ENCODE results near the gene PRDX5. TPM values are rescaled to one million over a fixed set of nuclear protein-coding genes. Genes with fewer than 3 reads are reported as not detected.
"Not testable (repeated sequence)": the region's sequence is repeated elsewhere in the genome, so short reads cannot be mapped to it uniquely, and the experiment has no call there.

The PRDX5 gene
- total RNA-seq, 4 donors from 2014 or later: 97.1 to 156 (median 113) TPM

DNA sequence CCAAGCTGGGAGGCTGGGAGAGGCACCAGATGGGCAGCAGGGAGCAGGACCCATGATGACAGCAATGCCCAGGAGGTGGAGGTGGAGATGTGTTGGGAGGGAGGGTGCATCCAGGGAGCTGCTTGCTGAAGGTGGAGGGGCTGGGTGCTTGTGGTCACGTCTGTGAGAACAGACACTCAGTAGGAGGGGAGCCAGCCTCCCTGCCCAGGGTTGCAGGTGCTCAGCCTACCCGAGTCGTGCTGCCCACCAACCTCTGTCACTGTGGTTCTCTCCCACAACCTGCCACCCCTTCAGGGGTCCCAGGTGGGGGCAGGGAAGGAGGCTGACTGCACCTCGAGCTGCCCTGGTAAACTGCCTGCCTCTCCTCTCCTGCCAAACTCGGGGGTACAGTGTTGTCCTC, 5.5 kb downstream of the PRDX5 start:
- no peaks in the 10 kb centered on the region for H3K27me3 ChIP-seq
- H3K4me1 ChIP-seq: no peaks in the 10 kb centered on the region
- H3K4me3 ChIP-seq: no peak overlapping the region
- no peak for DNase-seq
- H3K27ac ChIP-seq: no peak overlapping the region
- intact Hi-C loops (cut with DNase I; ENCODE audit: low total_unique reads): no loop called here
- TF ChIP-seq, protein P1, sequence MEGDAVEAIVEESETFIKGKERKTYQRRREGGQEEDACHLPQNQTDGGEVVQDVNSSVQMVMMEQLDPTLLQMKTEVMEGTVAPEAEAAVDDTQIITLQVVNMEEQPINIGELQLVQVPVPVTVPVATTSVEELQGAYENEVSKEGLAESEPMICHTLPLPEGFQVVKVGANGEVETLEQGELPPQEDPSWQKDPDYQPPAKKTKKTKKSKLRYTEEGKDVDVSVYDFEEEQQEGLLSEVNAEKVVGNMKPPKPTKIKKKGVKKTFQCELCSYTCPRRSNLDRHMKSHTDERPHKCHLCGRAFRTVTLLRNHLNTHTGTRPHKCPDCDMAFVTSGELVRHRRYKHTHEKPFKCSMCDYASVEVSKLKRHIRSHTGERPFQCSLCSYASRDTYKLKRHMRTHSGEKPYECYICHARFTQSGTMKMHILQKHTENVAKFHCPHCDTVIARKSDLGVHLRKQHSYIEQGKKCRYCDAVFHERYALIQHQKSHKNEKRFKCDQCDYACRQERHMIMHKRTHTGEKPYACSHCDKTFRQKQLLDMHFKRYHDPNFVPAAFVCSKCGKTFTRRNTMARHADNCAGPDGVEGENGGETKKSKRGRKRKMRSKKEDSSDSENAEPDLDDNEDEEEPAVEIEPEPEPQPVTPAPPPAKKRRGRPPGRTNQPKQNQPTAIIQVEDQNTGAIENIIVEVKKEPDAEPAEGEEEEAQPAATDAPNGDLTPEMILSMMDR (IDR thresholded peaks at IDR 0.05): no peak
- TF ChIP-seq POLR2A (IDR thresholded peaks at IDR 0.05): no peak
- H3K36me3 ChIP-seq: no peaks in the 10 kb centered on the region
- no peaks in the 10 kb centered on the region for H3K9me3 ChIP-seq

DNA sequence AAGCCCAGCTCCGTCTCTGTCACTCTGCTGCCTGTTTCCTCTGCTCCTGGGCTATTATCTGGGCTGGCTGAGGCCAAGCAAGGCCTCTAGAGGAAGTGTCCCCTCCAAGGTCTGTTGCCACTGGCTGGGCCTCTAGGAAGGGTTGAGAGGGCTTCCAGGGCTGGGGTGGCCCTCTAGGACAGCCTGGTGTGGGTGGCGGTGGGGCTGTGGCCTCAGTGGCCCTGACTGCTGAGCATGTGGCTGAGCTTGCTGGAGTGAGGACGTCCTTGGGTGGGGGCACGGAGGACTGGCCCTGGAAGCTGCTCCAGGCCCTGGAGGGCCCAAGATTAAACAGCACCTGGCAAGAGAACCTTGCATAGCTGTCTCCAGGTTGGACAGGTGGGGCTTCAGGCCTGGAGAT, 6.1 kb downstream of the PRDX5 start:
- intact Hi-C loops (cut with DNase I; ENCODE audit: low total_unique reads); H3K4me3 ChIP-seq; H3K27me3 ChIP-seq; H3K27ac ChIP-seq; H3K36me3 ChIP-seq; H3K9me3 ChIP-seq; DNase-seq; H3K4me1 ChIP-seq: not testable (repeated sequence)

DNA sequence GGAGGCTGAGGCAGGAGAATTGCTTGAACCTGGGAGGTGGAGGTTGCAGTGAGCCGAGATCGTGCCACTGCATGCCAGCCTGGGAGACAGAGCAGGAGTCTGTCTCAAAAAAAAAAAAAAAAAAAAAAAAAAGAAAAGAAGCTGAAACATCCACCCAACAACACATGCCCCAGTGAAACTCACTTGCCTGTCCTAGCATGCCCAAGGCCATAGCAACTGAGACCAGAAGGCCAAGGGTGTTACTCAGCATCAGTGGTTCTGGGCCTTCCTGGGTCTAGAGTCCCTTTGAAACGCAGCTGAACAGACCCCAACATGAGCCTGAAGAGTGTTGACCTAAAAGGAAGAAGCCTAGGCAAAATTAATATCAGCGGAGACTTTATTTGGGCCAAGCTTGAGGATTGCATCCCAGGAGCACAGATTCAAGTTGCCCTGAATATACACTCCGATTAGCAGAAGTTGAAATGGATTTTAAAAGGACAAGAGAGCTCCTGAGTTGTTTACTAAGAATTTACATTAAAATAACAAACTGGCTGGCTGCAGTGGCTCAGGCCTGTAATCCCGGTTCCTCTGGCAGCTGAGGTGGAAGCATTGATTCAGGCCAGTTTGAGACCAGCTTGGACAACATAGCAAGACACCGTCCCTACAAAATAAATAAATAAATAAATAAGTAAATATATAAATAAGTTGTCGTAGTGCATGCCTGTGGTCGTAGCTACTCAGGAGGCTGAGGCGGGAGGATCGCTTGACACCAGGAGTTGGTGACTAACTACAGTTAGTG, 7.0 kb downstream of the PRDX5 start:
- no peaks in the 10 kb centered on the region for H3K36me3 ChIP-seq
- DNase-seq: no peak
- H3K4me3 ChIP-seq: no peak overlapping the region
- H3K9me3 ChIP-seq: no peaks in the 10 kb centered on the region
- no peaks in the 10 kb centered on the region for H3K27me3 ChIP-seq
- H3K27ac ChIP-seq: no peak overlapping the region
- TF ChIP-seq POLR2A (IDR thresholded peaks at IDR 0.05): no peak
- TF ChIP-seq, protein P1 (IDR thresholded peaks at IDR 0.05): no peak
- intact Hi-C loops (cut with DNase I; ENCODE audit: low total_unique reads): no loop called here
- no peaks in the 10 kb centered on the region for H3K4me1 ChIP-seq

DNA sequence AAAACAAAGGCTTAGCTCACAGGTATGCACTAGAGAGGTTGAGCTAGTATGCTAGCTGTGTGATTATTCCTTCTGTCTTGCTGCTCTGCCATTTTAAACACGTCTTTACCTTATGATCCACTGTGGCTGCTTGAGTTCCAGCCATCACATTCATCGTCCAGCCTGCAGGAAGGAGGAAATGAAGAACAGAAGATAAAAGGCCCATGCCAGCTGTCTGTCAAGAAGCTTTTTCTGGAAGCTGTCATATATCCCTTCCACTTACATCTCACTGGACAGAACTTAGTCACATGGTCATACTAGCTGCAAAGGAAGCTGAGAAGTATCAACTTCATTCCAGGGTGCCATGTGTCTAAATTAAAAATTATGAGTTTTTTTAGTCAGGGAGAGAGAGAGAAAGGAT, 9.5 kb downstream of the PRDX5 start:
- no peak for DNase-seq
- Histone ChIP-seq H3K9me3 (no peaks in the 10 kb centered on the region), H3K4me3 (no peak overlapping the region), H3K27ac (no peak overlapping the region), H3K27me3 (no peaks in the 10 kb centered on the region), H3K36me3 (no peaks in the 10 kb centered on the region), H3K4me1 (no peaks in the 10 kb centered on the region)
- no peak for TF ChIP-seq POLR2A (IDR thresholded peaks at IDR 0.05)
- TF ChIP-seq, protein P1 (IDR thresholded peaks at IDR 0.05): no peak
- intact Hi-C loops (cut with DNase I; ENCODE audit: low total_unique reads): no loop called here

DNA sequence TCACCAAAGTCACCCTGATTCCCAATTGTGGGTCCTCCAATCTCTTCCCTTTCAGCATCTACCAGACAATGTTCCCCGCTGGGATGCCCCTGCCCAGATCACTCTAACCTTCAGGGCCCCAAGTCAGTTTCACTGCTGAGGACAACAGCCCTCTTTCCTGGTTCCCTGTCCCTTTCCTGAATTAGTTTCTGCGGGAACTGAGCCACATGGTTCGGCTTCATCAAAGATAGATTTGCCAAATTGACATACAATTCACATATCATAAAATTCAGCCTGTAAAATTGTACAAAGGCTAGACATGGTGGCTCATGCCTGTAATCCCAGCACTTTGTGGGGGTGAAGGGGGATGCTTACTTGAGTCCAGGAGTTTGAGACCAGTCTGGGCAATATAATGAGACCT, 10.1 kb downstream of the PRDX5 start:
- H3K36me3 ChIP-seq: no peaks in the 10 kb centered on the region
- no peak for DNase-seq
- intact Hi-C loops (cut with DNase I; ENCODE audit: low total_unique reads): no loop called here
- H3K9me3 ChIP-seq: no peaks in the 10 kb centered on the region
- H3K27me3 ChIP-seq: no peaks in the 10 kb centered on the region
- TF ChIP-seq POLR2A (IDR thresholded peaks at IDR 0.05): no peak
- TF ChIP-seq, protein P1 (IDR thresholded peaks at IDR 0.05): no peak
- H3K4me3 ChIP-seq: no peak overlapping the region
- no peaks in the 10 kb centered on the region for H3K4me1 ChIP-seq
- H3K27ac ChIP-seq: no peak overlapping the region

All from uterus (tissue), 4 donors.